A549 (cell line): ENCODE data around the gene CPNE7. TPM values are rescaled to one million over a fixed set of nuclear protein-coding genes. Genes with fewer than 3 reads are reported as not detected.

Experiments used
- ATAC-seq, 2 experiments: fragments of 200-7000 bp in 1 of 2; fragments of >200 bp in 1 of 2; cut with Nextera tagmentation in 1 of 2; cut with Tn5 transposase in 1 of 2; 3 replicates each; pipeline versions ENCODE4 v1.8.0 to v1.9.1; 2018 to 2020; ENCODE audit warnings: mild to moderate bottlenecking in 1 of 2, moderate library complexity in 1 of 2
- CTCF ChIA-PET: fragments of 300-600 bp; sonication (Branson Sonifier 250); formaldehyde crosslinking; extraction: SDS; loops from one replicate; lab custom pipeline; 2021; ENCODE audit warnings: antibody characterized with exemption, inconsistent platforms; lab: Yijun Ruan, JAX
- POLR2A ChIA-PET: fragments of 350-600 bp; formaldehyde crosslinking; extraction: SDS; loops from one replicate; lab custom pipeline; 2021; ENCODE audit warnings: antibody characterized with exemption, inconsistent platforms; lab: Yijun Ruan, JAX
- DNase-seq, 2 experiments: peaks; one replicate each; pipeline versions ENCODE4 v3.0.0 to v3.0.0-alpha.2; 2011 to 2016; ENCODE audit warnings: low read depth in 1 of 2, low spot score in 1 of 2
- FAIRE-seq: peaks from 2 replicates; lab custom pipeline; 2011; peaks lifted over from hg19 to GRCh38; lab: Jason Lieb, UNC
- H3K27ac ChIP-seq, 2 experiments: fragments of >200 bp; sonication (Bioruptor Twin); formaldehyde crosslinking; 3 replicates each; pipeline ENCODE4 v1.5.1; 2016 to 2017
- H3K4me1 ChIP-seq: fragments of >200 bp; sonication (Bioruptor Twin); formaldehyde crosslinking; 3 replicates; pipeline ENCODE4 v1.6.1; 2016
- H3K4me2 ChIP-seq: fragments of >200 bp; sonication (Bioruptor Twin); formaldehyde crosslinking; 3 replicates; pipeline ENCODE4 v1.6.1; 2016
- H3K4me3 ChIP-seq: fragments of >200 bp; sonication (Bioruptor Twin); formaldehyde crosslinking; 3 replicates; pipeline ENCODE4 v1.5.1; 2016
- H3K9me3 ChIP-seq: fragments of >200 bp; sonication (Bioruptor Twin); formaldehyde crosslinking; 3 replicates; pipeline ENCODE4 v1.6.1; 2016
- ATOH8 ChIP-seq: fragments of 250-450 bp; sonication (Bioruptor Pico); IDR thresholded peaks from 2 replicates; pipeline ENCODE4 v1.5.0; 2020; ENCODE audit warnings: low read depth, mild to moderate bottlenecking, moderate library complexity
- CBX8 ChIP-seq: fragments of 200-600 bp; sonication (generic); IDR thresholded peaks from 2 replicates; pipeline ENCODE4 v1.6.1; 2016
- CHD4 ChIP-seq: fragments of 200-600 bp; sonication (generic); IDR thresholded peaks from 2 replicates; pipeline ENCODE4 v1.6.1; 2016; ENCODE audit warnings: antibody characterized with exemption, mild to moderate bottlenecking, borderline replicate concordance
- E2F6 ChIP-seq: IDR thresholded peaks from 2 replicates; pipeline ENCODE4 v1.6.1; 2012; ENCODE audit warnings: low read depth, borderline replicate concordance
- EHMT2 ChIP-seq: fragments of 200-600 bp; sonication (generic); IDR thresholded peaks from 2 replicates; pipeline ENCODE4 v1.6.1; 2016; ENCODE audit warnings: antibody characterized with exemption, low read depth, mild to moderate bottlenecking, moderate library complexity
- EP300 ChIP-seq, 2 experiments: fragments of >200 bp; sonication (Bioruptor Twin); formaldehyde crosslinking; IDR thresholded peaks; 2 replicates in 1 of 2; 3 replicates in 1 of 2; pipeline ENCODE4 v1.6.1; 2016 to 2017
- ESRRA ChIP-seq: fragments of 150-350 bp; IDR thresholded peaks from 2 replicates; pipeline ENCODE4 v1.6.1; 2014; ENCODE audit warnings: mild to moderate bottlenecking, low read length, borderline replicate concordance
- FOSB ChIP-seq: fragments of 250-450 bp; sonication (Bioruptor Pico); IDR thresholded peaks from 2 replicates; pipeline ENCODE4 v1.5.0; 2020; ENCODE audit warnings: mild to moderate bottlenecking, moderate library complexity
- FOXS1 ChIP-seq: fragments of 250-450 bp; sonication (Bioruptor Pico); IDR thresholded peaks from 2 replicates; pipeline ENCODE4 v1.5.0; 2020; ENCODE audit warnings: mild to moderate bottlenecking, moderate library complexity
- GATA3 ChIP-seq: IDR thresholded peaks from 2 replicates; pipeline ENCODE4 v1.6.1; 2012; ENCODE audit warnings: borderline replicate concordance
- HDAC2 ChIP-seq: fragments of 200-600 bp; sonication (generic); IDR thresholded peaks from 2 replicates; pipeline ENCODE4 v1.6.1; 2016
- HMGXB4 ChIP-seq: fragments of 250-450 bp; sonication (Bioruptor Pico); IDR thresholded peaks from 2 replicates; pipeline ENCODE4 v1.5.0; 2021; ENCODE audit warnings: mild to moderate bottlenecking, moderate library complexity, borderline replicate concordance
- HOXA7 ChIP-seq: fragments of 250-450 bp; sonication (Bioruptor Pico); IDR thresholded peaks from 2 replicates; pipeline ENCODE4 v1.5.0; 2020; ENCODE audit warnings: mild to moderate bottlenecking, moderate library complexity
- HOXB13 ChIP-seq: fragments of 250-450 bp; sonication (Bioruptor Pico); IDR thresholded peaks from 2 replicates; pipeline ENCODE4 v1.5.0; 2020; ENCODE audit warnings: low read depth, mild to moderate bottlenecking, moderate library complexity
- JUN ChIP-seq, 2 experiments: fragments of >200 bp; sonication (Bioruptor Twin); formaldehyde crosslinking; IDR thresholded peaks; 2 replicates in 1 of 2; 3 replicates in 1 of 2; pipeline ENCODE4 v1.6.1; 2016 to 2017
- JUNB ChIP-seq: fragments of >200 bp; sonication (Bioruptor Twin); formaldehyde crosslinking; IDR thresholded peaks from 2 replicates; pipeline ENCODE4 v1.6.1; 2016
- KDM1A ChIP-seq: fragments of 200-600 bp; sonication (generic); IDR thresholded peaks from 2 replicates; pipeline ENCODE4 v1.6.1; 2016; ENCODE audit warnings: low read depth, mild to moderate bottlenecking
- KDM5A ChIP-seq: fragments of 200-600 bp; sonication (generic); IDR thresholded peaks from 2 replicates; pipeline ENCODE4 v1.6.1; 2016; ENCODE audit warnings: antibody characterized with exemption, mild to moderate bottlenecking
- MAFK ChIP-seq: fragments of 450-650 bp; IDR thresholded peaks from 2 replicates; pipeline ENCODE4 v1.6.1; 2014; ENCODE audit not compliant: partially characterized antibody
- MAZ ChIP-seq: fragments of 150-350 bp; IDR thresholded peaks from 2 replicates; pipeline ENCODE4 v1.6.1; 2014; ENCODE audit warnings: antibody characterized with exemption, low read depth, low read length, borderline replicate concordance
- NPAS2 ChIP-seq: fragments of 250-450 bp; sonication (Bioruptor Pico); IDR thresholded peaks from 2 replicates; pipeline ENCODE4 v1.8.0; 2022; ENCODE audit warnings: mild to moderate bottlenecking, moderate library complexity, borderline replicate concordance
- NR3C1 ChIP-seq: fragments of >200 bp; sonication (Bioruptor Twin); formaldehyde crosslinking; IDR thresholded peaks from 3 replicates; pipeline ENCODE4 v1.6.1; 2017
- PBX3 ChIP-seq: IDR thresholded peaks from 2 replicates; pipeline ENCODE4 v1.6.1; 2012
- POLR2A ChIP-seq: IDR thresholded peaks from 2 replicates; pipeline ENCODE4 v1.6.1; 2012; ENCODE audit warnings: mild to moderate bottlenecking, low read length
- RAD21 ChIP-seq, 2 experiments: fragments of >200 bp in 1 of 2; sonication (Bioruptor Twin) in 1 of 2; formaldehyde crosslinking in 1 of 2; IDR thresholded peaks in 1 of 2; conservative IDR thresholded peaks in 1 of 2; 2 replicates in 1 of 2; 3 replicates in 1 of 2; pipeline ENCODE4 v1.6.1; 2012 to 2018; ENCODE audit warnings: inconsistent platforms in 1 of 2
- RFX5 ChIP-seq: fragments of 450-650 bp; IDR thresholded peaks from 2 replicates; pipeline ENCODE4 v1.7.1; 2014; ENCODE audit warnings: antibody characterized with exemption, mild to moderate bottlenecking, moderate library complexity
- RNF2 ChIP-seq: fragments of 200-600 bp; sonication (generic); IDR thresholded peaks from 2 replicates; pipeline ENCODE4 v1.6.1; 2016; ENCODE audit warnings: low read depth, mild to moderate bottlenecking, antibody characterized with exemption, moderate library complexity, borderline replicate concordance
- SMC3 ChIP-seq: fragments of >200 bp; sonication (Bioruptor Twin); formaldehyde crosslinking; IDR thresholded peaks from 3 replicates; pipeline ENCODE4 v1.6.1; 2018; ENCODE audit warnings: inconsistent platforms
- USF2 ChIP-seq: fragments of 450-650 bp; IDR thresholded peaks from 2 replicates; pipeline ENCODE4 v1.6.1; 2014; ENCODE audit warnings: antibody characterized with exemption
- ZC3H11A ChIP-seq: fragments of 450-650 bp; IDR thresholded peaks from 2 replicates; pipeline ENCODE4 v1.6.1; 2014; ENCODE audit warnings: antibody characterized with exemption, mild to moderate bottlenecking
- ZSCAN20 ChIP-seq: fragments of 250-450 bp; sonication (Bioruptor Pico); IDR thresholded peaks from 2 replicates; pipeline ENCODE4 v1.8.0; 2022; ENCODE audit warnings: mild to moderate bottlenecking, moderate library complexity
- WGBS: methylation state at CpG from one replicate; pipeline ENCODE4 v1.1.6; 2017; ENCODE audit errors: missing lambda C conversion rate; 5-methylcytosine and 5-hydroxymethylcytosine counted together
- polyA plus RNA-seq, 4 experiments: library from polyadenylated mRNA; depleted of rRNA in 3 of 4; stranded (reverse); fragments of >200 nt; fragmentation: RNase III in 1 of 4; extraction: RNeasy Plus Mini Kit Qiagen cat#74134 plus additional on column Dnase treatment in 1 of 4; gene quantifications; 2 replicates in 3 of 4; 3 replicates in 1 of 4; pipeline ENCODE4 v1.2.3, GENCODE V29; 2011 to 2017

Gene CPNE7
- polyA plus RNA-seq, 2 of the 4 experiments (the other 2 are of a cell fraction), result 22.8 to 45.2 TPM

- H3K9me3 ChIP-seq, result no peaks in the 10 kb centered on the region
- no peak for TF ChIP-seq PBX3
- TF ChIP-seq SMC3, result no peak
- TF ChIP-seq KDM5A, result no peak
- TF ChIP-seq JUNB, result no peak
- TF ChIP-seq HOXB13 (CRISPR knock-in tag), result no peak
- no peak for TF ChIP-seq HDAC2
- no peak for TF ChIP-seq FOXS1 (CRISPR knock-in tag)
- TF ChIP-seq HMGXB4 (CRISPR knock-in tag), result no peak
- no peak for TF ChIP-seq ZSCAN20
- WGBS, result 93% methylated on average over 4 of the region's 12 CpGs
- ATAC-seq (no peak), DNase-seq (no peak), FAIRE-seq (no peak)
- CTCF ChIA-PET, result interaction anchor here (0.9 to 2.0 kb wide), 4 partner anchors 19 to 62 kb away, joined by 3 to 22 read pairs (median 4); partner anchors contain the start of gene CPNE7
- POLR2A ChIA-PET, result no interaction called here
- H3K27ac ChIP-seq, result no peak overlapping the region
- H3K4me1 ChIP-seq, result peaks cover 25% of the 10 kb centered on the region
- no peak overlapping the region for H3K4me2 ChIP-seq
- H3K4me3 ChIP-seq, result no peak overlapping the region
Measured at GRCh38 chr16:89636663-89637062, 61.1 kb downstream of the CPNE7 start.

GRCh38 chr16:89637379-89637778 is 61.8 kb downstream of the CPNE7 start:
- POLR2A ChIA-PET, result no interaction called here
- DNase-seq, result no peak
- no peak for FAIRE-seq
- CTCF ChIA-PET, result interaction anchor here (0.9 to 2.0 kb wide), 3 partner anchors 20 to 63 kb away, joined by 3 to 22 read pairs (median 4); no protein-coding TSS in a partner anchor
- Histone ChIP-seq H3K4me2 (no peak overlapping the region), H3K4me1 (peaks cover 18% of the 10 kb centered on the region), H3K9me3 (no peaks in the 10 kb centered on the region), H3K27ac (no peak overlapping the region), H3K4me3 (no peak overlapping the region)
- WGBS, result 45% methylated on average over 10 of the region's 10 CpGs
- TF ChIP-seq EP300 (IDR thresholded peaks at IDR 0.05), result no peak
- TF ChIP-seq JUN (IDR thresholded peaks at IDR 0.05), result no peak
- no peak for TF ChIP-seq CBX8
- no peak for TF ChIP-seq PBX3
- no peak for TF ChIP-seq MAZ
- TF ChIP-seq RAD21 (conservative IDR thresholded peaks at IDR 0.05 in 1 of 2, IDR thresholded peaks at IDR 0.05 in 1 of 2), result no peak
- TF ChIP-seq KDM1A, result no peak
- TF ChIP-seq MAFK, result no peak
- TF ChIP-seq NPAS2 (CRISPR knock-in tag), result no peak
- TF ChIP-seq NR3C1, result no peak
- no peak for TF ChIP-seq GATA3
- TF ChIP-seq, all 56 proteins: peak for 0
- no peak for ATAC-seq

- ChIA-PET POLR2A (no interaction called here), CTCF (interaction anchor here (0.7 to 2.0 kb wide), 2 partner anchors 23 to 39 kb away, joined by 3 to 22 read pairs; no protein-coding TSS in a partner anchor)
- no peak overlapping the region for H3K4me3 ChIP-seq
- H3K27ac ChIP-seq, result no peak overlapping the region
- no peak for FAIRE-seq
- WGBS, result 71% methylated on average over 6 of the region's 10 CpGs
- peaks cover 7% of the 10 kb centered on the region for H3K4me1 ChIP-seq
- no peak overlapping the region for H3K4me2 ChIP-seq
- ATAC-seq, result no peak
- DNase-seq, result no peak
- H3K9me3 ChIP-seq, result no peaks in the 10 kb centered on the region
- no peak for TF ChIP-seq ATOH8 (CRISPR knock-in tag)
- no peak for TF ChIP-seq USF2
- TF ChIP-seq HDAC2, result no peak
- TF ChIP-seq CHD4, result no peak
- TF ChIP-seq FOSB (CRISPR knock-in tag), result no peak
- no peak for TF ChIP-seq ESRRA
- no peak for TF ChIP-seq POLR2A
- no peak for TF ChIP-seq ZC3H11A
- TF ChIP-seq ZSCAN20, result no peak
- no peak for TF ChIP-seq RFX5
- no peak for TF ChIP-seq RNF2
- TF ChIP-seq EHMT2, result no peak
- no peak for TF ChIP-seq E2F6
- no peak for TF ChIP-seq HOXA7 (CRISPR knock-in tag)
Measured at GRCh38 chr16:89638455-89638854, 62.9 kb downstream of the CPNE7 start.
